ENCODE results near the gene ABLIM3.

DNA sequence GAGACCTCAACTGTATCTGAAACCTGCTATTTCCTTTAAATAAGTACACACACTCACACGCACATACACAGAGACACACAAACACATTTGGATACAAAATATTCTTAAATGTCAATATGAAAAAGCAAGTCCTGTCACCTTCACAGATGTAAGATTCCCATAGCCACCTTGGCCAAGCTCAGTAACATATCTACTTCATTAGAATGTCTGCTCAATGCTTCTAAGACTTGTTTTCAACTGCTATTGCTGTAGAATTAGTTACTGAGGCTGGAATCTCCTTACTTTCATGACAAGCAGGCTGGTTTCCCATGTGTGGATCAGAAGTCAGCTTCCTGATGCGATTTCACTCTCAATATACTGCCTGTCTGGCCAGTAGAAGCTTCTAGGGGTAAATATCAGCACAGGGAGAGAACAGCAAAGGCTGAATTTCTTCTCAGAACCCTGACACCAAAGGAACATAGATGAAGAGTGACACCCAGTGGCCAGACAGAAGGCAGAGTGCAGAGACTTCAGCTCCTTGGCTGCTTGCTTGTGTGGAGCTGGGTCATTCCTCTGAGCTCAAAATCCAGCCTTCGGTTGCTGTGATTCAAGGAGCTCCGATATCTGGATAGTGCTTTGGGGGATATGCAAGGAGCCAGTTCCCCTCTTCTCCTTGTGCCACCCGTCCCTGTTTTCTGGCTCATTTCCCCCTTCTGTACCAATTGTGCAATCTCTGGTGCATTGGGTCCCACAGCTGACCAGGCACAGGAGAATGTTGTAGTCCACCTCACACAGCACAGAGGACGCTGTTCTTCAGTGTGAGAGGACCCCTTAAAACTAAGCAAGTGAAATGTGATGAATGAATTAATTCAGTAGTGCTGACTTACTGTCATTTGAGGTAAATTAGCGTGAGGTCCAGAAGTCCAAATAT is 26.6 kb upstream of the ABLIM3 start:
- TF ChIP-seq, protein P1, sequence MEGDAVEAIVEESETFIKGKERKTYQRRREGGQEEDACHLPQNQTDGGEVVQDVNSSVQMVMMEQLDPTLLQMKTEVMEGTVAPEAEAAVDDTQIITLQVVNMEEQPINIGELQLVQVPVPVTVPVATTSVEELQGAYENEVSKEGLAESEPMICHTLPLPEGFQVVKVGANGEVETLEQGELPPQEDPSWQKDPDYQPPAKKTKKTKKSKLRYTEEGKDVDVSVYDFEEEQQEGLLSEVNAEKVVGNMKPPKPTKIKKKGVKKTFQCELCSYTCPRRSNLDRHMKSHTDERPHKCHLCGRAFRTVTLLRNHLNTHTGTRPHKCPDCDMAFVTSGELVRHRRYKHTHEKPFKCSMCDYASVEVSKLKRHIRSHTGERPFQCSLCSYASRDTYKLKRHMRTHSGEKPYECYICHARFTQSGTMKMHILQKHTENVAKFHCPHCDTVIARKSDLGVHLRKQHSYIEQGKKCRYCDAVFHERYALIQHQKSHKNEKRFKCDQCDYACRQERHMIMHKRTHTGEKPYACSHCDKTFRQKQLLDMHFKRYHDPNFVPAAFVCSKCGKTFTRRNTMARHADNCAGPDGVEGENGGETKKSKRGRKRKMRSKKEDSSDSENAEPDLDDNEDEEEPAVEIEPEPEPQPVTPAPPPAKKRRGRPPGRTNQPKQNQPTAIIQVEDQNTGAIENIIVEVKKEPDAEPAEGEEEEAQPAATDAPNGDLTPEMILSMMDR (IDR thresholded peaks at IDR 0.05; ENCODE audit: insufficient read depth, low read depth, low read length), result peak; percentile 87
- no peak for TF ChIP-seq EZH2 (IDR thresholded peaks at IDR 0.05; ENCODE audit: insufficient read depth, low read length)
